LNCAP (cell line): ENCODE measurements around the gene SLC6A20.
A peak's percentile ranks its signal among the peaks of the same experiment; 100 is the strongest.

ENCODE experiments used
- CTCF ChIP-seq: fragments of 450-650 bp; IDR thresholded peaks from 2 replicates; pipeline ENCODE4 v1.5.1; 2017; ENCODE audit warnings: mild to moderate bottlenecking

Gene SLC6A20

GRCh38 chr3:45761831-45762230 lies 34.5 kb downstream of the SLC6A20 start:
- TF ChIP-seq CTCF, result no peak

GRCh38 chr3:45760878-45761711 lies 35.2 kb downstream of the SLC6A20 start:
- peak; percentile 79 for TF ChIP-seq CTCF

GRCh38 chr3:45759851-45760250 lies 36.5 kb downstream of the SLC6A20 start:
- TF ChIP-seq CTCF, result no peak

GRCh38 chr3:45758871-45759270 lies 37.5 kb downstream of the SLC6A20 start:
- TF ChIP-seq CTCF, result no peak

- no peak for TF ChIP-seq CTCF
Measured at GRCh38 chr3:45756055-45756454, 40.3 kb downstream of the SLC6A20 start.

- no peak for TF ChIP-seq CTCF
Measured at GRCh38 chr3:45754461-45754860, 41.9 kb downstream of the SLC6A20 start.

- TF ChIP-seq CTCF, result no peak
Measured at GRCh38 chr3:45753095-45753494, 43.2 kb downstream of the SLC6A20 start.
